ENCODE data around the gene MORC1. TPM values are rescaled to one million over a fixed set of nuclear protein-coding genes. Genes with fewer than 3 reads are reported as not detected.

MORC1 gene
- total RNA-seq, 1 donor from 2014 or later: not detected

DNA sequence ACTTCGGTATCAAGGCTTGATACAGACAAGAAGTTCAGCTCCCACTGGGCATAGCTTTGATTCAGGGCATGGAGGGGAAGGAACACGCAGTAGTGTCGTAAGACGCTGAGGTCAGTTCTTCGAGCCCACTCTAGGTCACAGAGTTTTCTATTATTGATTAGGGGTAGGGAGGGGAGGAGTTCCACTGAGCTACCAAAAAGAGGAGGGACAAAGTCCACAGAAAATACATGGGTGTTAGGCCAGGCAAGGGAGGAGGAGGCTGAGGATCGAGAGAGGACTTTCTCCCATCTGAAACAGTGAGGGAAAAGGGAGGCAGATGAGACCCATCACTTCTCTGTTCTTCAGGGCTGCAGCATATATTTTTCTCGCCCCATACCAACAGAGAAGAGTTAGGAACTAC, 89.2 kb downstream of the MORC1 start:
- H3K36me3 Mint-ChIP-seq (ENCODE audit: low read depth): no peaks in the 10 kb centered on the region
- H3K4me3 Mint-ChIP-seq: no peak overlapping the region
- DNase-seq (ENCODE audit: low read depth, low spot score): no peak
- H3K27ac Mint-ChIP-seq (ENCODE audit: unreplicated experiment): no peak overlapping the region
- TF ChIP-seq, protein P1, sequence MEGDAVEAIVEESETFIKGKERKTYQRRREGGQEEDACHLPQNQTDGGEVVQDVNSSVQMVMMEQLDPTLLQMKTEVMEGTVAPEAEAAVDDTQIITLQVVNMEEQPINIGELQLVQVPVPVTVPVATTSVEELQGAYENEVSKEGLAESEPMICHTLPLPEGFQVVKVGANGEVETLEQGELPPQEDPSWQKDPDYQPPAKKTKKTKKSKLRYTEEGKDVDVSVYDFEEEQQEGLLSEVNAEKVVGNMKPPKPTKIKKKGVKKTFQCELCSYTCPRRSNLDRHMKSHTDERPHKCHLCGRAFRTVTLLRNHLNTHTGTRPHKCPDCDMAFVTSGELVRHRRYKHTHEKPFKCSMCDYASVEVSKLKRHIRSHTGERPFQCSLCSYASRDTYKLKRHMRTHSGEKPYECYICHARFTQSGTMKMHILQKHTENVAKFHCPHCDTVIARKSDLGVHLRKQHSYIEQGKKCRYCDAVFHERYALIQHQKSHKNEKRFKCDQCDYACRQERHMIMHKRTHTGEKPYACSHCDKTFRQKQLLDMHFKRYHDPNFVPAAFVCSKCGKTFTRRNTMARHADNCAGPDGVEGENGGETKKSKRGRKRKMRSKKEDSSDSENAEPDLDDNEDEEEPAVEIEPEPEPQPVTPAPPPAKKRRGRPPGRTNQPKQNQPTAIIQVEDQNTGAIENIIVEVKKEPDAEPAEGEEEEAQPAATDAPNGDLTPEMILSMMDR (conservative IDR thresholded peaks at IDR 0.05): no peak
- H3K27me3 Mint-ChIP-seq (ENCODE audit: low read depth): no peaks in the 10 kb centered on the region
- no peaks in the 10 kb centered on the region for H3K9me3 Mint-ChIP-seq
- H3K4me1 Mint-ChIP-seq: no peaks in the 10 kb centered on the region

DNA sequence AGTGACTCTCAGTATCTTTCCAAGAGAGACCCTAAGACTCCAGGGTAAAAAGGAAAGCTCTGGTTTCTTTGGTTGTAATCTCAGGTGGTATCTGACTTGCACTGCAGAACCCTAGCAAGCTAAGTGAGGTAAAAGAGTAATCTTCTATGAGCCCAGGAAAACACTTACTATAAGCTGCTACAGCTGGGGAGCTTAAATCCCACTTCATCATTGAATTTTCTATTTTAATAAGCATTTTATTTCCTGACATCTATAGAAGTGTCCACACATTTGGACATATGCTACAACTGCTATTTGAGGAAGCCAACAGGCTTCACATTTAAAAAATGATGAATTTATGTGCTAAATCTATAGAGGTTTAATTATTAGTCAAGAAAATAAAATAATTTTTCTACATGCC, 91.1 kb downstream of the MORC1 start:
- H3K4me1 Mint-ChIP-seq: no peaks in the 10 kb centered on the region

DNA sequence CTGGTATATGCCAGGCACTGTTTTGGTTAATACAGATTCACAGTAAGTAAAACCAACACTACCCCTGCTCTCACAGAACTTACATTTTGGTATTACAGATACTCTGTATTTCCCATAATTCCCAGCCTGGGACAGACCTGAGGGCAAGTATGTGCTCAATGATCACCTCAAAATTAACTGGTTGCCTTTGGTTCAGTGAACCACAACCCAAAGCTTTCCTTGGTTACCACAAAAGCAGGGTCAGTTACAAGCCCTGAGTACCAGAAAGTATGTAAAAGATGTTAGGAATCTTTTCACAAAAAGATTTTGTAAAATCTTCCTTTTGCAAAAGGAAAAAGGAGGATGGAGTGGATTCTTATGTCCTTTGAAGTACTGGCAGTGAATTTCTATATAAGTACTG, 92.0 kb downstream of the MORC1 start:
- Mint-ChIP-seq H3K27me3 (ENCODE audit: low read depth) (no peaks in the 10 kb centered on the region), H3K9me3 (no peaks in the 10 kb centered on the region)
- TF ChIP-seq, protein P1 (conservative IDR thresholded peaks at IDR 0.05): no peak

More for the DNA sequence above, 91.1 kb downstream of the MORC1 start:
- Mint-ChIP-seq H3K36me3 (ENCODE audit: low read depth) (no peaks in the 10 kb centered on the region), H3K27me3 (ENCODE audit: low read depth) (no peaks in the 10 kb centered on the region), H3K4me3 (no peak overlapping the region), H3K27ac (ENCODE audit: unreplicated experiment) (no peak overlapping the region), H3K9me3 (no peaks in the 10 kb centered on the region)
- no peak for DNase-seq (ENCODE audit: low read depth, low spot score)
- TF ChIP-seq, protein P1 (conservative IDR thresholded peaks at IDR 0.05): no peak

DNA sequence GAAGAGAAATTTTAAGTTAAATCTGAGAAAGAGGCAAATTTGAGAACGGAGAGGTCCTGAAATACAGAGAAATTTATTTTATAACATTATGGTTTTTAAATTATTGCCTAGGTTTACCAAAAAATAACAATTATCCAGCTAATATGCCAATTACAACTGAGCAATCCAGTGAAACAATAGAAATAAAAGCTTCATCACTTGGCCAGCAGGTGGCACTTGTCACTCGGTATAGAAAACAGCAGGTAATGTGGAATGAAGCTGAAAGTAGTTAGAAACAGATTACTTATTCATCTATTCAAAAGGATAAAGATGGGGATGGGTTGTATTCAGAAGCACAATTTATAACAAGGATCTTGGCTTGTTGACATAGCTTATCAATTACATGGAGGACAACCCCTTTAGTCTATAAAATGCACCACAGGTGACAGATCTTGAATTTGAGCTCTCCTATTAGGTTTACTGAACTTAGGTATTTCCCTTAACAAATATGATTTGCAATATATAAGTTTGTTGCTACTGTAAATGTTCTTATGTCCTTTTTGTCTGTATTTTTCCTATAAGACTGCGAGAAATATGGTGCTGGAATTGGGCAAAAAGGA, 94.2 kb downstream of the MORC1 start:
- no peak overlapping the region for H3K27ac Mint-ChIP-seq (ENCODE audit: unreplicated experiment)
- H3K9me3 Mint-ChIP-seq: no peaks in the 10 kb centered on the region
- no peaks in the 10 kb centered on the region for H3K36me3 Mint-ChIP-seq (ENCODE audit: low read depth)
- DNase-seq (ENCODE audit: low read depth, low spot score): peak; percentile 44
- no peak overlapping the region for H3K4me3 Mint-ChIP-seq
- no peaks in the 10 kb centered on the region for H3K27me3 Mint-ChIP-seq (ENCODE audit: low read depth)
- no peaks in the 10 kb centered on the region for H3K4me1 Mint-ChIP-seq
- TF ChIP-seq, protein P1 (conservative IDR thresholded peaks at IDR 0.05): peak; percentile 88

More for the DNA sequence above, 92.0 kb downstream of the MORC1 start:
- Mint-ChIP-seq H3K27ac (ENCODE audit: unreplicated experiment) (no peak overlapping the region), H3K4me1 (no peaks in the 10 kb centered on the region), H3K4me3 (no peak overlapping the region), H3K36me3 (ENCODE audit: low read depth) (no peaks in the 10 kb centered on the region)
- no peak for DNase-seq (ENCODE audit: low read depth, low spot score)

DNA sequence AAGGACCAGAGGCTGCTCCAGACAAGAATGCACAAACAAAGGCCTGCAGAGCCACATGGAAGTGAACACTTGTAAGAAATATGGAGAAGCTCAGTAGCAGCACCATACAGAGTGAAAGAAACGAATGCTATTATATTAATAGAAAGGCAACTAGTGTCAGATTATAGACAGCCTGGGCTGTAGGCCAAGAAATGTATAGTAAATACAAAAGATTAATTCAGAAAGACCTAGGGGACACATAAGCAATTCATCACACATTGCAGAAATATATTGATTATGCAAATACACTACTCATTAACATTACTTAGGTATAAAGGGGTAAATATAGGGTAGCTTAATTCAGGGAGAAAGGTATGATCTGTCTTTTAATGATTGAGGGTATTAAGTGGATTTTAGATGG, 94.8 kb downstream of the MORC1 start:
- Mint-ChIP-seq H3K4me1 (no peaks in the 10 kb centered on the region), H3K4me3 (no peak overlapping the region), H3K36me3 (ENCODE audit: low read depth) (no peaks in the 10 kb centered on the region), H3K9me3 (no peaks in the 10 kb centered on the region), H3K27ac (ENCODE audit: unreplicated experiment) (no peak overlapping the region), H3K27me3 (ENCODE audit: low read depth) (no peaks in the 10 kb centered on the region)
- TF ChIP-seq, protein P1 (conservative IDR thresholded peaks at IDR 0.05): no peak
- no peak for DNase-seq (ENCODE audit: low read depth, low spot score)
